Natural killer cell (primary cell): ENCODE measurements around the gene VWA5B2. TPM values are rescaled to one million over a fixed set of nuclear protein-coding genes. Genes with fewer than 3 reads are reported as not detected.

Source experiments
- ATAC-seq, 3 donors: fragments of 150-1000 bp in 2 of 3; fragments of 200-7000 bp in 1 of 3; cut with Tn5 transposase; 1 replicate in 1 of 3; 2 replicates in 2 of 3; pipeline ENCODE4 v1.10.0; 2021; ENCODE audit warnings: mild to moderate bottlenecking in 2 of 3, moderate library complexity in 2 of 3
- DNase-seq, 2 donors: peaks; one replicate each; pipeline versions ENCODE4 v3.0.0 to v3.0.0-alpha.2; 2013 to 2021; ENCODE audit warnings: mixed read lengths in 1 of 2
- H3K27ac ChIP-seq: one replicate; pipeline ENCODE4 v1.5.1; 2013; ENCODE audit warnings: mild to moderate bottlenecking, low read length
- H3K27me3 ChIP-seq: one replicate; pipeline ENCODE4 v1.6.1; 2013; ENCODE audit warnings: low read length; ENCODE audit not compliant: control insufficient read depth, insufficient read depth
- H3K36me3 ChIP-seq: one replicate; pipeline ENCODE4 v1.6.1; 2013; ENCODE audit warnings: low read length; ENCODE audit not compliant: control insufficient read depth, insufficient read depth
- H3K4me1 ChIP-seq: one replicate; pipeline ENCODE4 v1.6.1; 2013; ENCODE audit warnings: low read length; ENCODE audit not compliant: control insufficient read depth, insufficient read depth
- H3K4me3 ChIP-seq: one replicate; pipeline ENCODE4 v1.5.1; 2013; ENCODE audit warnings: low read length
- H3K9me3 ChIP-seq: one replicate; pipeline ENCODE4 v1.6.1; 2013; ENCODE audit warnings: low read length; ENCODE audit not compliant: control insufficient read depth, insufficient read depth
- H3K27ac Mint-ChIP-seq, 2 donors: one replicate each; pipeline ENCODE4 v1.8.0; 2022; ENCODE audit warnings: mild to moderate bottlenecking in 2 of 2, mixed read lengths in 2 of 2, moderate library complexity in 1 of 2
- H3K27me3 Mint-ChIP-seq, 2 donors: one replicate each; pipeline ENCODE4 v1.8.0; 2022; ENCODE audit warnings: low read depth in 2 of 2, mixed read lengths in 2 of 2
- H3K36me3 Mint-ChIP-seq: one replicate; pipeline ENCODE4 v1.8.0; 2022; ENCODE audit warnings: mixed read lengths
- H3K4me1 Mint-ChIP-seq, 2 donors: one replicate each; pipeline ENCODE4 v1.8.0; 2022; ENCODE audit warnings: mixed read lengths in 2 of 2
- H3K4me3 Mint-ChIP-seq: one replicate; pipeline ENCODE4 v1.8.0; 2022; ENCODE audit warnings: mild to moderate bottlenecking, moderate library complexity, mixed read lengths
- H3K9me3 Mint-ChIP-seq, 2 donors: one replicate each; pipeline ENCODE4 v1.8.0; 2022; ENCODE audit warnings: mixed read lengths in 2 of 2
- CTCF ChIP-seq: fragments of 200-600 bp; IDR thresholded peaks from one replicate; pipeline ENCODE4 v1.8.0; 2022; ENCODE audit warnings: antibody characterized with exemption
- WGBS: methylation state at CpG from one replicate; pipeline ENCODE4 v1.1.7; 2013; ENCODE audit warnings: missing lambda C conversion rate; ENCODE audit not compliant: insufficient coverage; 5-methylcytosine and 5-hydroxymethylcytosine counted together
- intact Hi-C: fragments of 100-400 bp; cut with micrococcal nuclease; formaldehyde crosslinking; loops from one replicate; pipeline ENCODE4 v1.14.2; 2022
- total RNA-seq, 4 donors: library from RNA; stranded (reverse); fragments of 120-200 nt in 1 of 4; gene quantifications; one replicate each; pipeline versions ENCODE4 v1.2.3 to v1.2.4, GENCODE V29; 2013 to 2022

The VWA5B2 gene
- total RNA-seq, 3 donors from 2014 or later (not counting 1 experiment from before 2014, with no cell fraction given): 0.14 to 0.23 TPM; not detected in 1

GRCh38 chr3:184234671-184235380 lies 5.4 kb downstream of the VWA5B2 start:
- Mint-ChIP-seq H3K27me3 (peaks cover 24 to 25% of the 10 kb centered on the region in 2 donors), H3K27ac (no peak overlapping the region), H3K4me1 (peaks cover 8 to 10% of the 10 kb centered on the region in 2 donors), H3K9me3 (no peaks in the 10 kb centered on the region), H3K4me3 (no peak overlapping the region), H3K36me3 (peaks cover 7% of the 10 kb centered on the region)
- intact Hi-C loops: no loop called here
- H3K27me3 ChIP-seq: peaks cover 17% of the 10 kb centered on the region
- WGBS: 89% methylated on average over 18 of the region's 19 CpGs
- DNase-seq (no peak), ATAC-seq (no peak)
- TF ChIP-seq CTCF: no peak
- H3K4me1 ChIP-seq: peaks cover 9% of the 10 kb centered on the region
- no peak overlapping the region for H3K27ac ChIP-seq
- no peaks in the 10 kb centered on the region for H3K36me3 ChIP-seq
- no peaks in the 10 kb centered on the region for H3K9me3 ChIP-seq
- no peak overlapping the region for H3K4me3 ChIP-seq

GRCh38 chr3:184235381-184236032 lies 6.1 kb downstream of the VWA5B2 start:
- peaks cover 24 to 25% of the 10 kb centered on the region in 2 donors for H3K27me3 Mint-ChIP-seq
- Histone ChIP-seq H3K4me1 (peaks cover 5% of the 10 kb centered on the region), H3K36me3 (no peaks in the 10 kb centered on the region), H3K9me3 (no peaks in the 10 kb centered on the region), H3K27ac (no peak overlapping the region), H3K27me3 (peaks cover 16% of the 10 kb centered on the region), H3K4me3 (no peak overlapping the region)
- no peak overlapping the region for H3K4me3 Mint-ChIP-seq
- intact Hi-C loops: no loop called here
- 91% methylated on average over 4 of the region's 4 CpGs for WGBS
- no peak for TF ChIP-seq CTCF
- ATAC-seq (no peak), DNase-seq (no peak)
- H3K27ac Mint-ChIP-seq: no peak overlapping the region
- peaks cover 8 to 10% of the 10 kb centered on the region in 2 donors for H3K4me1 Mint-ChIP-seq
- H3K9me3 Mint-ChIP-seq: no peaks in the 10 kb centered on the region
- peaks cover 7% of the 10 kb centered on the region for H3K36me3 Mint-ChIP-seq

GRCh38 chr3:184236033-184236410 lies 6.6 kb downstream of the VWA5B2 start:
- Histone ChIP-seq H3K27ac (no peak overlapping the region), H3K36me3 (no peaks in the 10 kb centered on the region), H3K9me3 (no peaks in the 10 kb centered on the region), H3K4me1 (peaks cover 2% of the 10 kb centered on the region), H3K4me3 (no peak overlapping the region), H3K27me3 (peaks cover 14% of the 10 kb centered on the region)
- Mint-ChIP-seq H3K27me3 (peaks cover 22% of the 10 kb centered on the region in 2 donors), H3K27ac (no peak overlapping the region), H3K36me3 (peaks cover 7% of the 10 kb centered on the region), H3K4me3 (no peak overlapping the region), H3K4me1 (peaks cover 6 to 8% of the 10 kb centered on the region in 2 donors), H3K9me3 (no peaks in the 10 kb centered on the region)
- intact Hi-C loops: no loop called here
- ATAC-seq (no peak), DNase-seq (no peak)
- no peak for TF ChIP-seq CTCF
- 89% methylated on average over 14 of the region's 14 CpGs for WGBS
